Hematopoietic multipotent progenitor cell treated with erythropoietin and hydrocortisone succinate and interleukin-3 and kit ligand, for 17 days (in vitro differentiated cells): ENCODE measurements around the gene CACNA1H.
"Not testable (repeated sequence)": the region's sequence is repeated elsewhere in the genome, so short reads cannot be mapped to it uniquely, and the experiment has no call there.

Experiments
- DNase-seq: peaks from one replicate; pipeline ENCODE4 v3.0.0-alpha.2; 2015; ENCODE audit warnings: low spot score

CACNA1H gene

GRCh38 chr16:1247903-1248537, 95.1 kb downstream of the CACNA1H start:
- not testable (repeated sequence) for DNase-seq

GRCh38 chr16:1249031-1249755, 96.3 kb downstream of the CACNA1H start:
- not testable (repeated sequence) for DNase-seq

- not testable (repeated sequence) for DNase-seq
These were observed 100.9 kb downstream of the CACNA1H start for GRCh38 chr16:1253701-1254364.

- DNase-seq, result not testable (repeated sequence)
These were observed 101.9 kb downstream of the CACNA1H start for GRCh38 chr16:1254821-1255220.

GRCh38 chr16:1255276-1256122, 102.6 kb downstream of the CACNA1H start, which contains the start of gene TPSD1:
Gene TPSD1 (plus strand): TSS chr16:1256069. CDS start chr16:1256281, 212 bp downstream.
- DNase-seq, result not testable (repeated sequence)

- not testable (repeated sequence) for DNase-seq
These were observed 103.5 kb downstream of the CACNA1H start for GRCh38 chr16:1256296-1256873.

GRCh38 chr16:1256874-1257322, 104.0 kb downstream of the CACNA1H start:
- no peak for DNase-seq

GRCh38 chr16:1257561-1258224, 104.8 kb downstream of the CACNA1H start:
- no peak for DNase-seq

GRCh38 chr16:1258225-1258600, 105.3 kb downstream of the CACNA1H start:
- DNase-seq, result no peak

GRCh38 chr16:1258906-1259759, 106.2 kb downstream of the CACNA1H start:
- DNase-seq, result no peak

- DNase-seq, result no peak
These were observed 106.8 kb downstream of the CACNA1H start for GRCh38 chr16:1259760-1260068.

- no peak for DNase-seq
These were observed 107.3 kb downstream of the CACNA1H start for GRCh38 chr16:1260101-1260680.

- DNase-seq, result no peak
These were observed 108.4 kb downstream of the CACNA1H start for GRCh38 chr16:1261131-1261892.

GRCh38 chr16:1262210-1262845, 109.4 kb downstream of the CACNA1H start:
- DNase-seq, result no peak

- DNase-seq, result no peak
These were observed 109.9 kb downstream of the CACNA1H start for GRCh38 chr16:1262846-1263221.

- no peak for DNase-seq
These were observed 110.9 kb downstream of the CACNA1H start for GRCh38 chr16:1263591-1264344.

- DNase-seq, result no peak
These were observed 111.6 kb downstream of the CACNA1H start for GRCh38 chr16:1264345-1265089.
